GM10248 (cell line): ENCODE results near the gene HIVEP1.

Source experiments
- CTCF ChIA-PET: fragments of 300-600 bp; sonication (Branson Sonifier 250); formaldehyde crosslinking; extraction: SDS; loops from one replicate; lab custom pipeline; 2021; ENCODE audit warnings: antibody characterized with exemption; lab: Yijun Ruan, JAX
- POLR2A ChIA-PET: fragments of 350-650 bp; sonication (Branson Sonifier 250); formaldehyde crosslinking; extraction: SDS; loops from one replicate; lab custom pipeline; 2020; ENCODE audit warnings: antibody characterized with exemption; lab: Yijun Ruan, JAX
- DNase-seq: peaks from one replicate; pipeline ENCODE4 v3.0.0; 2012; ENCODE audit errors: extremely low spot score
- CTCF ChIP-seq: IDR thresholded peaks from 2 replicates; pipeline ENCODE4 v1.5.1; 2012; ENCODE audit warnings: mild to moderate bottlenecking, low read depth; ENCODE audit errors: extremely low read depth, missing control alignments, control extremely low read depth

HIVEP1 gene

GRCh38 chr6:12028213-12028612 lies 16.1 kb downstream of the HIVEP1 start:
- no peak for DNase-seq
- TF ChIP-seq CTCF = no peak
- ChIA-PET CTCF (interaction anchor here (1.4 to 2.3 kb wide), 3 partner anchors 11 to 19 kb away, joined by 3 to 8 read pairs (median 5); no protein-coding TSS in a partner anchor), POLR2A (no interaction called here)

- TF ChIP-seq CTCF = no peak
- DNase-seq = no peak
- CTCF ChIA-PET = interaction anchor here (0.9 to 1.5 kb wide), 6 partner anchors 9 to 374 kb away, joined by 3 to 6 read pairs (median 4); no protein-coding TSS in a partner anchor
- POLR2A ChIA-PET = interaction anchor here (0.6 kb wide), 1 partner anchor 10 kb away, joined by 4 read pairs; no protein-coding TSS in a partner anchor
These were observed 18.0 kb downstream of the HIVEP1 start for GRCh38 chr6:12029979-12030737.

- ChIA-PET POLR2A (interaction anchor here (0.6 kb wide), 1 partner anchor 11 kb away, joined by 4 read pairs; no protein-coding TSS in a partner anchor), CTCF (interaction anchor here (0.9 to 1.5 kb wide), 6 partner anchors 8 to 375 kb away, joined by 3 to 6 read pairs (median 4); no protein-coding TSS in a partner anchor)
- TF ChIP-seq CTCF = no peak
- DNase-seq = no peak
These were observed 19.0 kb downstream of the HIVEP1 start for GRCh38 chr6:12030993-12031550.

GRCh38 chr6:12032783-12033573 lies 20.9 kb downstream of the HIVEP1 start:
- CTCF ChIA-PET = no interaction called here
- POLR2A ChIA-PET = no interaction called here
- TF ChIP-seq CTCF = no peak
- no peak for DNase-seq

GRCh38 chr6:12033770-12034169 lies 21.7 kb downstream of the HIVEP1 start:
- no peak for DNase-seq
- CTCF ChIA-PET = no interaction called here
- POLR2A ChIA-PET = no interaction called here
- TF ChIP-seq CTCF = no peak

GRCh38 chr6:12034349-12034748 lies 22.2 kb downstream of the HIVEP1 start:
- DNase-seq = no peak
- CTCF ChIA-PET = interaction anchor here (1.1 to 1.3 kb wide), 3 partner anchors 12 to 378 kb away, joined by 3 to 5 read pairs (median 4); no protein-coding TSS in a partner anchor
- POLR2A ChIA-PET = no interaction called here
- no peak for TF ChIP-seq CTCF
